ENCODE data around the gene CCR3.

CCR3 gene

DNA sequence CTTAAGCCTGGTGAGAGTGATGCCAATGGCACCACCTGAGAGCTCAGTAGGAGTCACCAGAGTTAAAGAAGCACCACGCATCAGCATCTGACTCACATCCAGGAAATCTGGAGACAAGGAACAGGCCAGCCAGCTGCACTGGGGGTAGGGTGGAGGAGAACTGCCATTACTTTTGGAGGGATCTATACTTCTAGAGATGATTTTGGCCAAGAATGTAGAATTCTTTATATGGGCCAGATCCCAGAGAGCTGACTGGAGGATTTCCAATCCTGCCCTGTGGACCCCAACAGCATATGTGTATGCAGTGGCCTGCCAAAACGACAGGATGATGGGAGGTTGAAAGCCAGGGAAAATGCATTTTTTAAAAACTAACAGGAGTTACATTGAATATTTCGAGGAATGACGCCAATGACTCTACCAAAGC, 29.8 kb downstream of the CCR3 start:
- DNase-seq (ENCODE audit: low spot score): no peak

DNA sequence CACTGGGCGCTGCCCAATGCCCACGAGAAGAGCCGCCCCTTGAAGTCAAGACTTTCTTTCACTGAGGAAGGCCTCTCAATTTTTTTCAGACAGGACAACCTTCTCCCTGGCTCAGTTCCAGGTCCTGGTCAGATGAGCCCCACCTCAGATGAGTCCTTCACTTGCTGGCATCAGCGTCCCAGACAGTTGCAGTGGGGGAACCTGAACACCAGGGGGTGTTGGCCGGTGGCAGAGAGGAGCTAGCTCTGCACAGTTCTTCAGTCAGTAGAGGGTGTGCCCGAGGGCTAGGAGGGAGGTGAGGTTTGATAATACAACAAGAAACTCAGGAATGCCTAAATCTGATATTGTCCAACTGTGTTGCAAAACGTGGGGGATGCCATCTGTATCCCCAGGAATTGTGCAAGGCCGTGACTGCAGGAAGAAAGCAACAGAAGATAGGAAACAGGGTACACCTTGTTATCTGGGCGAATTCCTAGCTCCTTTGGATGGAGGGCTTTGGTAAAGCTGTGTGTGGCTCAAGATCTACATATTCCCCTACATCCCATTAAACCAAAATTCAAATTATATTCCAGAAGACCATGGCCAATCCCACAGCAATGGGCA, 34.3 kb downstream of the CCR3 start:
- peak; percentile 61 for DNase-seq (ENCODE audit: low spot score)

DNA sequence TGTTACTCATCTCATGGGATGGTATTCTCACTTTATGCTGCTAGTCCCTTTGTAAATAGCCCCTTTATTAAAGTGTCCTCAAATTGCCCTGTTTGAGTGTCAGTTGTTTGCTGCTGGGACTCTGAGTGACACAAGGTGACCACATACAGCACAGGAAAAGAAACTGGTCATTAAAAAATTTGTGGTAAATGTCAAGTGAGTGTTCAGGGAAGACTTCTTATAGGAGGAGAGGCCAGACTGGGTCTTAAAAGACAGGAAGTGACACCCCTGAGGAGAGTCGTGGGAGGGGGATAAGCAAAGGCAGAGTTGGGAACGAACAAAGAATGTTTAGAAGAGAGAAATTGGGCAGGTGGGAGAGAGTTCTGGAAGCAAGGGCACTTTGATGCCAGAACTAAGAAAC, 35.2 kb downstream of the CCR3 start:
- no peak for DNase-seq (ENCODE audit: low spot score)

- no peak for DNase-seq (ENCODE audit: low spot score)
These were observed 36.8 kb downstream of the CCR3 start for GRCh38 chr3:46278816-46279672.

DNA sequence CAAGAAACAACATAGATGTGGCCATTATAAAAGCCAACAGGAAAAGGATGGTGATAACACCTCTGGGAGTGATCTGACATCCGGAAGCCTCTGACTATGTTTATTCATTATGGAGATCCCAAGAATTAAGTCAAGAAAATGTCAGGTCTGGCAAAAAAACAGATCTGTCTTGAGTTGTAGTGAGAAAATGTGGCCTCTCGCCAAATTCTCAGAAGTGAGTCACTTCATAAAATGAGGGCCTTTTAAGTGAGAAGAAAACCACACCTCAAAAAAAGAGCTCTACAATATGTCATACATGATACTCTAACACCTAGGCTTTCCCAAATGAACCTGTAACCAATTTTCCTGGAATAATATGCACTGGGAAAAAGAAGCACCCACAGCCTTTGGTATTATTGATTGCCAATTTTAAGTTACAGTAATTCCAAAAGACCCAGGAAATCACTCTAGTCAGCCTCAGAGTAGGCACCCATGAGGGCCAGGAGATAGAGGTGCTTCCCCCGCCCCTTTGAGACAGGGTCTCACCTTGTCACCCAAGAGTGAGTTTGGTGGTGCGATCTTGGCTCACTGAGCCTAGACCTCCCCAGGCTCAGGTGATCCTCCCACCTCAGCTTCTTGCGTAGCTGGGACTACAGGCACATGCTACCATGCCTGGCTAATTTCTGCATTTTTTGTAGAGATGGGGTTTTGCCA, 38.0 kb downstream of the CCR3 start:
- no peak for DNase-seq (ENCODE audit: low spot score)

DNA sequence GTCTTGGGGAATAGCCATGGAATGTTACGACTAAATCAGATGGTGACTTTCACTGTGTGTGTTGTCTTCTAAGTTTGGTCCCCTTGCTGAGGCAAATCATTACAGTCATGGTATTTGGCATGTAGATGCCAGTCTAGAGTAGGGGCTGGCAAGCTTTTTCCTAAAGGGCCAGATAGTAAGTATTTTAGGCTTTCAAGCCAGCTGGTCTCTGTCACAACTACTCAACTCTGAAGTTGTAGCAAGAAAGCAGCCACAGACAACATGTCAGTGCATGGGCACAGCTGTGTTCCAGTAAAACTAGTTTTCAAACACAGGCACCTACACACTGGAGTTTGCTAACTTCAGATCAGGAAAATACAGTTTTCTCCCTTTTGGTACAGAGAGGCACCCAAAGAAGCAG, 39.3 kb downstream of the CCR3 start:
- no peak for DNase-seq (ENCODE audit: low spot score)

GRCh38 chr3:46282041-46282440, 39.8 kb downstream of the CCR3 start:
- DNase-seq (ENCODE audit: low spot score): no peak

- DNase-seq (ENCODE audit: low spot score): no peak
These were observed 40.4 kb downstream of the CCR3 start for GRCh38 chr3:46282696-46283095.

GRCh38 chr3:46283881-46284450, 41.7 kb downstream of the CCR3 start:
- no peak for DNase-seq (ENCODE audit: low spot score)

DNA sequence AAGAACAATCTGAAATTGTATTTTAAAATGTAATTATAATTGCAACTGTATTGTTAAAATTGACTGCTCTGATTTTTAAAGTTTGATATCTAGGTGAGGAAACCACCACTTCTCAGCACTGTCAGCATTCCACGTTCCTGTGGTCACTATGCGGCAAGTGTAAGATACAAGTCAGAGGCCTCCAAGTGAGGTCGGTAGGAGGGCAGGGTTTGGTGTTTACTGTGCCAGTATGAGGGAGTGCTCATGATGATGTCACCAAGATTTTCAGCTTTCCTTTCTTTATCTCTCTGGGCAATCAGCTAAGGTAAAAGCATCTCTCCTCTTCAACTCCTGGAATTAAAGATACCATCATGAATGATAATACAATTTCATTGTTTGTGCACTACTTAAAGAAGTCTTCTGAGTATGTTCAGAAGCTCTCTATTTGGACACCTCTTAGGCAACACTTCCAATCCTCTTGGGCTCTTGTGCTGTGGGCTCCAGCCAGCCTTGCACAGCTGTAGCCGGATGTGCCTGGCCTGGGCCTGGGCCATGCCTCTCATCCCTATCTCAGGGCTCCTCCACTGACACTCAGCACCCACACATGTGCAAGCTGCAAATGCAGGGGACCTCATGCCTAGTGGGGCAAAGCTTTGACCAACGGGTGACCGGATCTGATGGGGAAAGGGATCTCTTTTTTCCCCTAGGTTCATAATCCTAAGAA, 42.9 kb downstream of the CCR3 start:
- DNase-seq (ENCODE audit: low spot score): no peak

GRCh38 chr3:46285931-46286619, 43.8 kb downstream of the CCR3 start:
- DNase-seq (ENCODE audit: low spot score): no peak

DNA sequence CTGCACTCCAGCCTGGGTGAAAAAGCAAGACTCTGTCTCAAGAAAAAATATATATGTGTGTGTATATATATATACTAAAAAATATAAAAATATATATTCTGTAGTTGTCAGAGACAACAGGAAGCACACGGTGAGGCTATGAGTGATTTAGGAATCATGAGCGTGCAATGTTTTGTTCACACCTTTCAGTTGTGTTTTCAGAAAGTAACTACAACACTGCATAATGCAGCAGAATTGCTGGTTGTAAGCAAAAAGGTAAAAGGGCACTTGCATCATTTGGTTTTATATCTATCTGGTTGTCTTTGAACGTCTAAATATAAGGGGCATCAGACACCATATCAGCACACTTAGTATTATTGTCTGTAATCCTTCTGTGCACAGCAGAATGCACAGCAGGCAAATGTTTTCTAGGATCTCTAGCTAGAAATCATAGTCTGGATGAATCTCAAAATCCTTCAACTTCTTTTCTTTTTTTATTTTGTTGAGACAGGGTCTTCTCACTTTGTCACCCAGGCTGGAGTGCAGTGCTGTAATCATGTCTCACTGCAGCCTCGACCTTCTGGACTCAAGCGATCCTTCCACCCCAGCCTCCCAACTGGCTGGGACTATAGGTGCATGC, 44.8 kb downstream of the CCR3 start:
- DNase-seq (ENCODE audit: low spot score): no peak

- DNase-seq (ENCODE audit: low spot score): no peak
These were observed 47.3 kb downstream of the CCR3 start for GRCh38 chr3:46289551-46289950.

GRCh38 chr3:46289966-46290365, 47.7 kb downstream of the CCR3 start:
- no peak for DNase-seq (ENCODE audit: low spot score)

GRCh38 chr3:46291046-46291445, 48.8 kb downstream of the CCR3 start:
- DNase-seq (ENCODE audit: low spot score): no peak

GRCh38 chr3:46293035-46293724, 50.9 kb downstream of the CCR3 start:
- no peak for DNase-seq (ENCODE audit: low spot score)

DNA sequence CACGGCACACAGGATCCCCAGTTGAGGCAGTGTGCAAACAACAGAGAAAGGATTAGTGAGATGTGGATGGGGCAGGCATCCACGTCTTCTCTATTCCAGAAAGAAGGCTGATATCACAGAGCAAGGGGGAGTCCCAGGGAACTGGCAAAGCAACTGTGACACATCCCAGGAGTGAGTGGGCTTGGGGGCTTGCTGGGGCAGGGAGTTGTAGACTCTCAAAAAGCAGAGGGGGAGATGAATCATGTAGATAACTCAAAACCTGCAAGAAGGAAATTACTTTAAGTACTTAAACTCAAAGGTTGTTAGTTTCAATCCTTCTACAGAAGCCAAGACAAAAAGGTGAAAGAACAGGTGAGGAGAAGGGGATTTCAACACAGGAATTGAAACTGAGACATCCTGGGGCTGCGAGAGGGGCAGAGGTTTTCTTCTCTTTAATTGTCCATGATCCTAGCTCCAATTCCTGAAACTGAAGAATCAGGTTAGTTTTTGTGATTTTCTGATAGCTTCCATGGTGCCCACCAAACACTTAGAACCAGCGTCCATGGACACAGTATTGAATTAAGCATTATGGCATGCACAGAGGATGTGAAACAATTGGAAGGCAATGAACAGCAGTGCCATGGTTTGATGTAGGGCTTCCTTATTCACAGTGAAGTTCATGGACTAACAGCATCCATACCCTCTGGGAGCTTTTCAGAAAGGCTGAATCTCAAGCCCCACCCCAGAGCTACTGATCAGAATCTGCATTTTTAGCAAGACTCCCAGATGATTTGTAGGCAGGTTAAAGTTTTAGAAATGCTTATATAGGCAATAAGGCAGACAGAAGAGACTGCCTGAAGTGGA, 52.0 kb downstream of the CCR3 start:
- DNase-seq (ENCODE audit: low spot score): no peak

- DNase-seq (ENCODE audit: low spot score): no peak
These were observed 54.6 kb downstream of the CCR3 start for GRCh38 chr3:46296826-46297225.

- no peak for DNase-seq (ENCODE audit: low spot score)
These were observed 55.6 kb downstream of the CCR3 start for GRCh38 chr3:46297658-46298423.
